ENCODE data around the gene BACH1.

- TF ChIP-seq, protein P1, sequence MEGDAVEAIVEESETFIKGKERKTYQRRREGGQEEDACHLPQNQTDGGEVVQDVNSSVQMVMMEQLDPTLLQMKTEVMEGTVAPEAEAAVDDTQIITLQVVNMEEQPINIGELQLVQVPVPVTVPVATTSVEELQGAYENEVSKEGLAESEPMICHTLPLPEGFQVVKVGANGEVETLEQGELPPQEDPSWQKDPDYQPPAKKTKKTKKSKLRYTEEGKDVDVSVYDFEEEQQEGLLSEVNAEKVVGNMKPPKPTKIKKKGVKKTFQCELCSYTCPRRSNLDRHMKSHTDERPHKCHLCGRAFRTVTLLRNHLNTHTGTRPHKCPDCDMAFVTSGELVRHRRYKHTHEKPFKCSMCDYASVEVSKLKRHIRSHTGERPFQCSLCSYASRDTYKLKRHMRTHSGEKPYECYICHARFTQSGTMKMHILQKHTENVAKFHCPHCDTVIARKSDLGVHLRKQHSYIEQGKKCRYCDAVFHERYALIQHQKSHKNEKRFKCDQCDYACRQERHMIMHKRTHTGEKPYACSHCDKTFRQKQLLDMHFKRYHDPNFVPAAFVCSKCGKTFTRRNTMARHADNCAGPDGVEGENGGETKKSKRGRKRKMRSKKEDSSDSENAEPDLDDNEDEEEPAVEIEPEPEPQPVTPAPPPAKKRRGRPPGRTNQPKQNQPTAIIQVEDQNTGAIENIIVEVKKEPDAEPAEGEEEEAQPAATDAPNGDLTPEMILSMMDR (IDR thresholded peaks at IDR 0.05) = no peak
- TF ChIP-seq TCF7L2 (IDR thresholded peaks at IDR 0.05; ENCODE audit: low read depth, low read length) = no peak
- no peak for TF ChIP-seq POLR2AphosphoS5 (IDR thresholded peaks at IDR 0.05; ENCODE audit: low read depth, low read length)
Measured at GRCh38 chr21:29277442-29277841, 21.3 kb upstream of the BACH1 start.
